ENCODE results near the gene COA1. TPM values are rescaled to one million over a fixed set of nuclear protein-coding genes. Genes with fewer than 3 reads are reported as not detected.
A peak's percentile ranks its signal among the peaks of the same experiment; 100 is the strongest.

The COA1 gene
- polyA plus RNA-seq, 1 of the 3 experiments (the other 2 are of a cell fraction) = 42.8 TPM

- no peaks in the 10 kb centered on the region for H4K20me1 ChIP-seq (ENCODE audit: insufficient read depth)
- TF ChIP-seq USF2 (IDR thresholded peaks at IDR 0.05; ENCODE audit: borderline replicate concordance, low read depth, low read length) = no peak
- no peak for TF ChIP-seq REST (IDR thresholded peaks at IDR 0.05; ENCODE audit: low read depth, low read length)
- 0 out of 2 replicates have a peak, but pooled peaks have one; percentile 8 for TF ChIP-seq POLR2AphosphoS5 (IDR thresholded peaks at IDR 0.05; ENCODE audit: low read depth, low read length)
- TF ChIP-seq TCF12 (IDR thresholded peaks at IDR 0.05) = peak; percentile 47
- TF ChIP-seq CHD2 (IDR thresholded peaks at IDR 0.05; ENCODE audit: low read length, partially characterized antibody) = no peak
- no peak for TF ChIP-seq MXI1 (IDR thresholded peaks at IDR 0.05; ENCODE audit: low read depth, low read length)
- peak in 1 of 2 experiments; percentile 66; a peak in 1 of 4 replicates for TF ChIP-seq EP300 (IDR thresholded peaks at IDR 0.05; ENCODE audit: borderline replicate concordance in 1 of 2, low read depth in 1 of 2, low read length in 1 of 2)
- TF ChIP-seq MAX (IDR thresholded peaks at IDR 0.05; ENCODE audit: low read depth) = peak; percentile 34; the same call in 1 of the 2 replicates
- TF ChIP-seq JUND (IDR thresholded peaks at IDR 0.05) = peak; percentile 32; the same call in 1 of the 2 replicates
- TF ChIP-seq RCOR1 (IDR thresholded peaks at IDR 0.05; ENCODE audit: low read length) = no peak
- no peak for TF ChIP-seq RXRA (IDR thresholded peaks at IDR 0.05; ENCODE audit: borderline replicate concordance, low read depth)
- TF ChIP-seq FOSL2 (IDR thresholded peaks at IDR 0.05; ENCODE audit: borderline replicate concordance, low read depth) = peak; percentile 43; the same call in 1 of the 2 replicates
- WGBS (ENCODE audit: low lambda C conversion rate) = 20% methylated on average over 9 of the region's 9 CpGs
- H3K36me3 ChIP-seq (replicated peaks in 1 of 2; ENCODE audit: control insufficient read depth in 1 of 2, insufficient read depth in 2 of 2, low read length in 1 of 2) = peaks cover 12 to 17% of the 10 kb centered on the region in 2 experiments
- H3F3A ChIP-seq (replicated peaks; ENCODE audit: insufficient read depth) = peaks cover 56% of the 10 kb centered on the region
- H3K9me2 ChIP-seq = no peaks in the 10 kb centered on the region
- POLR2A ChIA-PET = no interaction called here
- DNase-seq = no peak
- CTCF ChIA-PET = interaction anchor here (6.7 kb wide), 1 partner anchor 68 kb away, joined by 45 read pairs; the partner anchor contains the start of gene STK17A
- H3K4me2 ChIP-seq = peak overlapping the region; percentile 63
- H3K27me3 ChIP-seq (ENCODE audit: insufficient read depth) = no peaks in the 10 kb centered on the region
- peaks cover 68% of the 10 kb centered on the region for H3K79me2 ChIP-seq (ENCODE audit: insufficient read depth)
- no peaks in the 10 kb centered on the region for H3K9me3 ChIP-seq
- no peak overlapping the region for H3K4me3 ChIP-seq (ENCODE audit: low read depth in 2 of 2, low read length in 1 of 2)
- no peak overlapping the region for H2AFZ ChIP-seq (ENCODE audit: low read depth)
- H3K27ac ChIP-seq (ENCODE audit: low read depth in 2 of 2, low read length in 1 of 2) = peak overlapping the region; percentile 98 to 100
- peak overlapping the region; percentile 80 for H3K9ac ChIP-seq
- peaks cover 63 to 71% of the 10 kb centered on the region in 2 experiments for H3K4me1 ChIP-seq (ENCODE audit: control insufficient read depth in 1 of 2, insufficient read depth in 2 of 2, low read depth in 1 of 2, low read length in 1 of 2)
These were observed 78.8 kb downstream of the COA1 start for GRCh38 chr7:43650457-43651052.
